Lower lobe of right lung (tissue), 2 donors: Measurements from ENCODE around the gene CLCN7. TPM values are rescaled to one million over a fixed set of nuclear protein-coding genes. Genes with fewer than 3 reads are reported as not detected.

Source experiments
- ATAC-seq, 2 donors: fragments of 200-7000 bp; cut with Tn5 transposase; one replicate each; pipeline ENCODE4 v1.9.1; 2020 to 2022; ENCODE audit warnings: mild to moderate bottlenecking in 2 of 2, moderate library complexity in 2 of 2
- DNase-seq: peaks from one replicate; pipeline ENCODE4 v3.0.0-alpha.2; 2020
- H3K27ac ChIP-seq: fragments of 200-600 bp; one replicate; pipeline ENCODE4 v1.8.0; 2022
- H3K27me3 ChIP-seq: fragments of 200-600 bp; one replicate; pipeline ENCODE4 v1.8.0; 2022; ENCODE audit warnings: low read depth
- H3K36me3 ChIP-seq: fragments of 200-600 bp; one replicate; pipeline ENCODE4 v1.8.0; 2022; ENCODE audit warnings: mild to moderate bottlenecking
- H3K4me1 ChIP-seq: fragments of 200-600 bp; one replicate; pipeline ENCODE4 v1.8.0; 2022
- H3K4me3 ChIP-seq: fragments of 200-600 bp; one replicate; pipeline ENCODE4 v1.8.0; 2022; ENCODE audit warnings: mild to moderate bottlenecking
- H3K9me3 ChIP-seq: fragments of 200-600 bp; one replicate; pipeline ENCODE4 v1.8.0; 2022
- intact Hi-C: fragments of 100-400 bp; cut with DNase I; formaldehyde crosslinking; loops from one replicate; pipeline ENCODE4 v1.11.0; 2022
- total RNA-seq: library from RNA; stranded (reverse); fragmentation: NEBNext Ultra II Directional; extraction: Animal tissue kit (Norgen Biotek cat#: 25700); gene quantifications from one replicate; pipeline ENCODE4 v1.2.1, GENCODE V29; 2021
- TF ChIP-seq, protein P1 (sequence below): fragments of 200-600 bp; IDR thresholded peaks from one replicate; pipeline ENCODE4 v1.8.0; 2022; ENCODE audit warnings: antibody characterized with exemption, mild to moderate bottlenecking
- donor health status: DM: no; HTN: yes; CAD: no; lungs with severe emphysema.

CLCN7 gene
- total RNA-seq, 1 donor from 2014 or later: 146 TPM

DNA sequence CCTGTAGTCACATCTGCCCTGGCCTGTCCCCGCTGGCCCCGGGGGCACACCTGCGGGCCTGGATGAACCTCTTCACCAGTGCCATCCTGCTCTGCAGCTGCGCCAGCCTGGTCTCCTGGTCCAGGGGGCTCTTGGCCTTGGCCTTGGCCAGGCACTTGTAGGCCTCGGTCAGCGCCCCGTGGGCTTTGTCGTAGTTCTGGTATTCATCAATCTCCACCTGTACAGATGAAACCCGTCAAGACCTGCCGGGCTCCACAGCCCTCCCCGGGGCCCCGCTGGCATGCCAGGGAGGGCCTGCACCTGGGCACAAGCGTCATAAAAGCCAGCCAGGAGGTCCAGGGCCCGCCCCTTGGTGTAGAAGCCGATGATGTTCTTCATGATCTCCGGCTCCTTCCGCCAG is 45.0 kb upstream of the CLCN7 start:
- TF ChIP-seq, protein P1, sequence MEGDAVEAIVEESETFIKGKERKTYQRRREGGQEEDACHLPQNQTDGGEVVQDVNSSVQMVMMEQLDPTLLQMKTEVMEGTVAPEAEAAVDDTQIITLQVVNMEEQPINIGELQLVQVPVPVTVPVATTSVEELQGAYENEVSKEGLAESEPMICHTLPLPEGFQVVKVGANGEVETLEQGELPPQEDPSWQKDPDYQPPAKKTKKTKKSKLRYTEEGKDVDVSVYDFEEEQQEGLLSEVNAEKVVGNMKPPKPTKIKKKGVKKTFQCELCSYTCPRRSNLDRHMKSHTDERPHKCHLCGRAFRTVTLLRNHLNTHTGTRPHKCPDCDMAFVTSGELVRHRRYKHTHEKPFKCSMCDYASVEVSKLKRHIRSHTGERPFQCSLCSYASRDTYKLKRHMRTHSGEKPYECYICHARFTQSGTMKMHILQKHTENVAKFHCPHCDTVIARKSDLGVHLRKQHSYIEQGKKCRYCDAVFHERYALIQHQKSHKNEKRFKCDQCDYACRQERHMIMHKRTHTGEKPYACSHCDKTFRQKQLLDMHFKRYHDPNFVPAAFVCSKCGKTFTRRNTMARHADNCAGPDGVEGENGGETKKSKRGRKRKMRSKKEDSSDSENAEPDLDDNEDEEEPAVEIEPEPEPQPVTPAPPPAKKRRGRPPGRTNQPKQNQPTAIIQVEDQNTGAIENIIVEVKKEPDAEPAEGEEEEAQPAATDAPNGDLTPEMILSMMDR: no peak
- H3K27me3 ChIP-seq: no peaks in the 10 kb centered on the region
- no peak overlapping the region for H3K4me3 ChIP-seq
- H3K4me1 ChIP-seq: no peaks in the 10 kb centered on the region
- ATAC-seq: no peak
- H3K9me3 ChIP-seq: peaks cover 2% of the 10 kb centered on the region
- DNase-seq: no peak
- intact Hi-C loops: no loop called here
- H3K36me3 ChIP-seq: peaks cover 62% of the 10 kb centered on the region
- no peak overlapping the region for H3K27ac ChIP-seq

DNA sequence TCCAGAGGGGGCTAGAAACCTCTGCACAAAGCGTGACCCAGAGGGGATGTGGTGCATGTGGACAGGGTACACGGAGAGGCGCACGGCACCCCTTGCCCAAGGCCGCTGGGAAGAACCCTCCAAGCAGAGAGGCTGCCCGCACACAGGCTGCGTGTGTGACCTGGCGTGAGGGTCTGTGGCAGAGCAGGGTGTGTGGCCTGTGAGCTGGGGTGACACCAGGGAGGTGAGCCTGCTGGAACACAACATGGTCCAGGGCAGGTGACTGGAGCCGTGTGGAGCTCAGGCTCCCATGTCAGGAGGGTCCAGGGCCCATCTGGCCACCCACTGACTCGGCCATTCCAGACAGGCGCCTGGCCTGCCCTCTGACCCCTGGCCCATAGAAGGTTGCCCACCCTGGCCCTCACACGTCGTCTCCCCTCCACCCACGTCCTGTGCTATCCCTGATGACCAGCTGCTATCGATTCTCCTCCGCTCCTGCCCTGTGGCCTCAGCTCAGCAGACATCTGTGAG is 43.9 kb upstream of the CLCN7 start:
- no peak for DNase-seq
- Histone ChIP-seq H3K4me1 (no peaks in the 10 kb centered on the region), H3K9me3 (peaks cover 9% of the 10 kb centered on the region), H3K4me3 (no peak overlapping the region), H3K27ac (no peak overlapping the region), H3K27me3 (no peaks in the 10 kb centered on the region), H3K36me3 (peaks cover 53% of the 10 kb centered on the region)
- TF ChIP-seq, protein P1: no peak
- intact Hi-C loops: no loop called here
- peak in 1 of 2 donors; percentile 32 for ATAC-seq

DNA sequence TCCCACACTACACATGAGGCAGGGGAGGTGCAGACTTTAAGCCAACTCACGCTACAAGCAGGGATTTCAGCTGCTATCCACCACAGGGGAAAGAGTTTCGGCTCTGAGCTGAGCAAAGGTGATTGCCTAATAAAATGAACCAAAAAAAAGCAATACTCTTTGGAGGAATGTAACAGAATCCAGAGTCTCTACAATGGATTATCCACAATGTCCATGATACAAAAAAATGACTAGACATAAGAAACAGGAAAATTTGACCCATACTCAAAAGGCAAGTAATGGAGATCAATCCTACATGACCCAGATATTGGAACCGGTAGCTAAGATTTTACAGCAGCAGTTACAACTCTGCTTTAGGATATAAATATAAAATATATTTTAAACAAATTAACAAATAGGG is 39.7 kb upstream of the CLCN7 start:
- intact Hi-C loops: no loop called here
- H3K27ac ChIP-seq: no peak overlapping the region
- H3K9me3 ChIP-seq: peaks cover 9% of the 10 kb centered on the region
- H3K36me3 ChIP-seq: peaks cover 34% of the 10 kb centered on the region
- peaks cover 18% of the 10 kb centered on the region for H3K4me1 ChIP-seq
- no peak overlapping the region for H3K4me3 ChIP-seq
- TF ChIP-seq, protein P1: no peak
- DNase-seq (no peak), ATAC-seq (no peak)
- H3K27me3 ChIP-seq: no peaks in the 10 kb centered on the region

DNA sequence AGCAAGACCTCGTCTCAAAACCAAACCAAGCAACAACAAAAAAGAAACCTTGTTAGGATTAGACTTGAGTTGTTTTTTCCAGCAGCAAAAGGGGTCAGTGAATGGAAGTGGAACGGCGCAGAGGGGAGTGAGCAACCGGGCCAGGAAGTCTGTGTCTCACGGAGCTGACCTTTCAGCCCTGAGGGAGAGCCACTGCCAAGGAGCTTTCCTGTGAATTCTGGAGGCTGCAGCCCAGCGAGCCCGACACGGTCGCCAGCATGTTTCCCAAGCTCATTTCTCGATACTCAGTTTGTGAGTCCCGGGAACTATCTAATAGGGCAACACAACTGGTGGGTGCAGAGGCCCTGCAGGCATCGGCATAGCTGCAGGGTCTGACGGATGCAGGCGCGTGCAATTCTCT is 37.9 kb upstream of the CLCN7 start:
- intact Hi-C loops: no loop called here
- peaks cover 9% of the 10 kb centered on the region for H3K9me3 ChIP-seq
- H3K27ac ChIP-seq: peak overlapping the region; percentile 19
- no peak for ATAC-seq
- no peak overlapping the region for H3K4me3 ChIP-seq
- H3K27me3 ChIP-seq: no peaks in the 10 kb centered on the region
- TF ChIP-seq, protein P1: no peak
- peaks cover 28% of the 10 kb centered on the region for H3K4me1 ChIP-seq
- H3K36me3 ChIP-seq: peaks cover 30% of the 10 kb centered on the region
- DNase-seq: no peak

DNA sequence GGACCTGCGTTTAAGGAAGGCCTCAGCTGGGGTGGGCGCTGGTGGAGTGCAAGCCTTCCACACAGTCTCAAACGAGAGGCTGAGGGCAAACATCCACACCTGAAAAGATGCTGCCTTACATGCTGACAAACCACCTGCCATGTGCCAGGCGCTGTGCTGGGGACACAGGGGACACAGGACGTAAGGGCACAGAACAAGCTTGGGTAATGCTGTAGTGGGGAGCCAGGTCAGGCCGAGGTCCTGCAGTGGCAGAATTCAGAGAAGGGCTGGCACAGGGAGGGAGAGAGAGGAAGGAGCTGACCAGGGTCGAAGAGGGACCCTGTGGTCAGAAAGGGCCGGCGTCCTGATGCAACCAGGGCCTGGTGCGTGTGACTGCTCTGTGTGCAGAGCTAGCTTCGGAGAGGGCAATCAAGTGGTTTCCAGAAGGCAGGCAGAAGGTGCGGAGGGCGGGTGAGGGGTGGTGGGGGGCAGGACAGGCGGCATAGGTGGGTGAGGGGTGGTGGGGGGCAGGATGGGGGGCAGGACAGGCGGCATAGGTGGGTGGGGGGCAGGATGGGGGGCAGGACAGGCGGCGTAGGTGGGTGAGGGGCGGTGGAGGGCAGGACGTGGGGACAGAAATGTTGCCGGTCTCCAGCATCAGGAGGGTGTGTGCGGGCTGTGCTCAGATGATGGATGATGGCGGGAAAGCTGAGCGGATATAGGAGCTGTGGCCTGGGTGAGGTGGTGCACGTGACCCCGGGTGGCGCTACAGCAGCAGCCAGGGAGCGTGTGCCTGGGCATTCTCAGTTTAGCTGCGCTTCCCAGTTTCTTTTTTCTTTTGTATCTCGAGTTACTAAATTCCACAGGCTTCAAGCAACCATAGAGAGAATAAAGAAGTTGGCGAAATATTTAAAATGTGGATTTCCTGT is 37.1 kb upstream of the CLCN7 start:
- intact Hi-C loops: no loop called here
- Histone ChIP-seq H3K4me3 (no peak overlapping the region), H3K9me3 (peaks cover 9% of the 10 kb centered on the region), H3K4me1 (peaks cover 28% of the 10 kb centered on the region), H3K27me3 (no peaks in the 10 kb centered on the region), H3K36me3 (peaks cover 32% of the 10 kb centered on the region), H3K27ac (peak overlapping the region; percentile 19)
- TF ChIP-seq, protein P1: no peak
- peak in 1 of 2 donors; percentile 31 for ATAC-seq
- no peak for DNase-seq
